NCI-H345 treated with DMSO at 0.1 percent for 48 hours (cell line): ENCODE measurements around the gene ZNF467.
A peak's percentile ranks its signal among the peaks of the same experiment; 100 is the strongest.

Experiments
- DNase-seq: peaks from one replicate; lab custom pipeline; 2025; ENCODE audit not compliant: unreplicated experiment; lab: John Stamatoyannopoulos, UW

Gene ZNF467

DNA sequence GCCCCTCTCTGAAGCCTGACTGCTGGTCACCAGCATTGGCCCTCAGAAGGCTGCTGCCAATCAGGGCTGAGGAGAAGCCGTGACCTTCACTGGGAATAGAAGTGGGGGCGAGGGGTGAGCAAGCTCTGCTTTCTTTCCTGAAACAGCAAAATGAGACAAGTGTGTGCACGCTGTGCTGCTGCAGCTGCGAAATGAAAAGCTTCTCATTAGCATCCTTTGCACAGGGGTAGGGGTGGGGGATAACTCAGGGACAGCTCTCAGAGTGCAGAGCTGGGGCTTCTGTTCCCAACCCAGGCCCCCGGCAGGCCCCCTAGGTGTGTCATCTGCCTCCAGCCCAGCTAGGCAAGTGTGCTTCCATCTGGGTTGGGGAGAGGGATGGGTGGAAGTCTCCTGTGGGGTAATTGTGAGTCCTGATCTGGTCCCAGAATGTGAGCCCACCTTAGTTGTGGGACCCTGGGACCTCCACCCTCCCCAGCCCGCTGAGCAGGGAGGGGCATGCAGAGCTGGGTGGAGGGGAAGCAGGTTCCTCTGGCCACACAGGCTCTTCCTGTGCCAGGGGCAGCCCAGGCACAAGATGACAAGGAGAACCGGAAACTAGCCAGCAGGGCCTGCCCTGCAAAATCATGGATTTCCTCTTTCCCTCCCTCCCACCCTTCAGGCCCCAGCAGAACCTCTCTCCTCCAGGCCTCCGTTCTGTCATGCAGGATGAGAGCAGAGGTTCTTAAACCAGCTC is 22.2 kb downstream of the ZNF467 start:
- no peak for DNase-seq

- DNase-seq, result no peak
Measured at GRCh38 chr7:149750122-149750845, 23.1 kb downstream of the ZNF467 start.

- no peak for DNase-seq
Measured at GRCh38 chr7:149748076-149748874, 25.1 kb downstream of the ZNF467 start.

DNA sequence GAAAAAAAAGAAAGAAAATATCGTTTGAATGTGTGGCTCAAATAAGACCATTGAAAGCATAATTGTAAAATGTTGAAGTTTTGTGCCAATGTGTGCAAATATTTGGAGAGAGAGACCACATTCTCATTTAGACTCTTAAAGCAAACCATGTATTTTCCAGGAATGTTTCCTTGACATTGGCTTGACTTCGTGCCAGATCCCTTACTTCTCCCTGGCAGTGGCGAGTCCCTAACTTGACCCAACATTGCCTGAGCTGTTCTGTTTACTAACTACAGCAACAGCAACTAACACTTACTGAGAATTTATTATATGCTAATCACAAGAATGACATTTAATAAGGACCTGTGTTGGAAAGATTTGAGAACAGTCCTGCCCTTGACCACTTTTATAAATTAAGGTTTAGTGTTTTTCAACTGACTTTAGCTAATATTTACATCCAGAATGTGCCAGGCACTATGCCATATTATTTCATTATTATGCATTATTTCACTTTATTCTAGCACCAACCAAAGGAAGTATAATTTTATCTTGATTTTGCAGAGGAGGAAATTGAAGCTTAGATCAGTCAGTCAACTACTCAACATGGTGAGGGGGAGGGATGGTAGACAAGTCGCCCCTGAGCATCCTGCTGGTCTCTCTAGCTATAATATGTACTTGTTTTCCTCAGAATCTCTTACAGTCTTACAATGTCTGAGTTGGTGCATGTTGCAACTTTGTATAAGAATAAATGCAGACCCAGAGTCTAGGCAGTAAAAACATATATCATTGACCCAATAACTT is 29.7 kb downstream of the ZNF467 start:
- DNase-seq, result no peak

DNA sequence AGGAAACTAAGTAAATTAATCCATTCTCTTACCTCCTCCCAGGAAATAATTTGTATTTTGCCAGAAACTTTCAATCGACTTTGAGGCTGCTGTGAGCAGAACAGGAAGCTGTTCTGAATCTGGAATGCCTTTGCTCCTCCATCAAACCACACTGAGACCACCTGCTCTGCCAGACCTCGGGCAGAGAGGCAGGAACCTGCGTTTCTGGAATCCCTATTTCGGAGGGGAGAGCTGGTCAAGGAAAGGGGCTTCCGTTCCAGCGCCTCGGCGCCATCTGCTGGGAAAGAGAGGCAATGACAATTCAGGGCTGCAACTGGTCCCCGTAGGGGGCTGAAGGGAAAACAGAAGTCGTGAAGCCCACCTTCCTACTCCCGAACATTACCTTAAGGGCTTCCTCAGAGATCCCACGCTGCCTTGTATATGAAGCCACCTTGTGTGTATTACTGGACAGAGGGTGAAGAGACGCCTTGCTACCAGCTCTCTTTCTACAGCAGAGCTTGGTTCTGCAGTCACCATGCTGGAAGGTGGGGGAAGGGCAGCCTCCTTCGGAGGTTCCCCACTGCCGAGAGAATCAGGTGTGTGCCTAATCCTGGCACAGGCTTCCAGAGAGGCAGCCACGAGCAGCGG is 31.2 kb downstream of the ZNF467 start:
- DNase-seq, result peak; percentile 57

- DNase-seq, result no peak
Measured at GRCh38 chr7:149741629-149742028, 31.8 kb downstream of the ZNF467 start.

DNA sequence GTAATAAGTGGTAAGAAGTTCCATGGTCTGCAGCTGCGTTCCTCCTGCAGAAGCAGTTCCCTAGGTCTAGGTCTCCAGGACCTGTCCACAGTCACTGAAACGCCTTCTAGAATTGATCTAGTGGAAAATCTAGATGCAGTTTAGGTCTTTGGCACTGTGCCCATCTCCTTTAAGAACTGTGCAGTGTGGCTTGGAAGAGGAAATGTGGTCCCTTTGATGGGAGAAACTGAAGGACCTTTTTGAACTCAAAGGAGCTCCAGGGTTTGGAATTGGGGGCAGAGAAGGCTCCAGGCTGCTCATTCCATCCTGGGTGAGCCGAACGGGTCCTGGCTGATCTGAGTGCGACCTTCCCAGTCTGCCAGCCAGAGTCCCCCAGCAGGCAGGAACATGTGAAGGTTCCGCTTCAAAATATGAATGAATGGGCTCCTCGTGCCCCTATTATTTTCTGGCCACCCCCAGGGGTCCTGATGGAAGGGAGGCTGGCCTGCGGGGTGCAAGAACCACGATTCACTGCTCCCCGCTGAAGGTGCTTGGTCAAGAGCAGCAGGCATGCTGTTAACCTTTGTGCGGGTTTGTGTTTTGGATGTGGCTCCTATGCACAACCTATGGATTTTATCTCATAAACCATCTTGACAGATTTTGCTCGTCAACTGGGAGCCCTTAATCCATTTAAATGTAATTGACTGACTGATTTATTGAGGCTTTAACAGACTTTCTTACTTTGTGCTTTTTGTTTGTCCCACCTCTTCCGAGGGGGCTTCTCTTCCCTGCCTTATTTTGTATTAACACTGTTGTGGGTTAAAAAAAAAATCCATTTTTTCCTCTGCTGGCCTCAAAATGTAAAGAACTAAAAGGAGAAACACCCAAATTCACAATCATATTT is 36.7 kb downstream of the ZNF467 start:
- DNase-seq, result no peak

- DNase-seq, result no peak
Measured at GRCh38 chr7:149735779-149736477, 37.5 kb downstream of the ZNF467 start.

DNA sequence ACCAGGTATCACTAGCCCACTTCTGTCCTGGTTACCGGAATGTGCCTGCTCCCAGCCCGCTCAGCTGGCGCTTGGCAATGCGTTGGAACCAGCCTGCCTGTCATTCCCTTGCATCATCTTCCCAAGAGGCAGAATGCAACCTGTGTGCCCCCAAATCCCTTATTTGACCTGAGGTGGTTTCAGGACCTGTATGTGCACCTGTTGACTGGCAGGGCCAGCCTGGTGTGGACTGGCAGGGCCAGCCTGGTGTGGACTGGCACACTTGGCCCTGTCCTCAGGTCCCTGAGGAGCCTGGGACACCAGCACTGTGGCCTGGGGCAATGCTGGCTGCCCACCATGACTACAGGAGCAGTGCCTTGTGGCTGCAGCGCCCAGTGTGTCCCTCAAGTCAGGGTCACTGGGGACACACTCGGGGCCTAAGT is 38.2 kb downstream of the ZNF467 start:
- DNase-seq, result no peak

- no peak for DNase-seq
Measured at GRCh38 chr7:149734791-149735075, 38.7 kb downstream of the ZNF467 start.

GRCh38 chr7:149733924-149734790 is 39.2 kb downstream of the ZNF467 start:
- no peak for DNase-seq

DNA sequence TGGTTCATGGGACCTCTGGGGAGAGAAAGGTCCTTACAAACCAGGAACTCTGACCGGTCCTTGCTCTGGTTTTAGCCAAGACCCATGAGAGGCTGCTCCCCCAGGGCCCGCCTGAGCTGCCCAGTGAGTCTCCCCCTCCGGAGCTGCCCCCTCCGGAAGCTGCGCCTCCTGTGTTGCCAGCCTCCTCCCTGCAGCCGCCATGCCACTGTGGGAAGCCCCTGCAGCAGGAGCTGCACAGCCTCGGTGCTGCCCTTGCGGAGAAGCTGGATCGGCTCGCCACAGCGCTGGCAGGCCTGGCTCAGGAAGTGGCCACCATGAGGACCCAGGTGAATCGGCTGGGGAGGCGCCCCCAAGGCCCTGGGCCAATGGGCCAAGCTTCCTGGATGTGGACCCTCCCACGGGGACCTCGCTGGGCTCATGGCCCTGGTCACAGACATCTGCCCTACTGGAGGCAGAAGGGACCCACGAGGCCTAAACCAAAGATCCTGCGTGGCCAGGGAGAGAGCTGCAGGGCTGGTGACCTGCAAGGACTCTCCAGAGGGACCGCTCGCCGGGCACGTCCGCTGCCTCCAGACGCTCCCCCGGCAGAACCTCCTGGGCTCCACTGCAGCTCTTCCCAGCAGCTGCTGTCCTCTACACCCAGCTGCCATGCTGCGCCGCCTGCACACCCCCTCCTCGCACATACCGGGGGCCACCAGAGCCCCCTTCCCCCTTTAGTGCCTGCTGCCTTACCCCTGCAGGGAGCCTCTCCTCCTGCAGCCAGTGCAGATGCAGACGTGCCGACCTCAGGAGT is 40.1 kb downstream of the ZNF467 start:
- no peak for DNase-seq

- DNase-seq, result no peak
Measured at GRCh38 chr7:149732611-149733010, 40.8 kb downstream of the ZNF467 start.

DNA sequence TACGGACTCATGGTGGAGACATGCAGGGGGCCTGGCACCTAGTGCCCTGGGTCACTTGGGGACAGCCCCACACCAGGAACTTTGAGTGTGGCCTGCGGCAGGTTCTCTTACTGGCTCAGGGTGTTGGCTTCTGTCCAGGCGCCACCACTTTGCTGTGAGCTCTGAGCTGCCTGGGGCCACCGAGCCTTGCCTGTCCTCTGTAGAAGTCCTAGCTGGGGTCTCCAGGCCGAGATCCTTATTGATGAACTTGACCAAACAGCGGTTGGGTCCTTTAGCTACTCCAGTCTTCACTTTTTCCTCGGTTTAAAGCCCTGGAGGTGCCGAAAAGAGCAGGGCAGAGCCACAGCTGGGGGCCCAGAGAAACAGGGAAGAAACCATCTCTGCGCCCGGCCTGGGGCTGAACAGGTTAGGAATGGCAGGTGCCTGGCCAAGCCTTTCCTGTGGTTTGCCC is 41.3 kb downstream of the ZNF467 start:
- no peak for DNase-seq

DNA sequence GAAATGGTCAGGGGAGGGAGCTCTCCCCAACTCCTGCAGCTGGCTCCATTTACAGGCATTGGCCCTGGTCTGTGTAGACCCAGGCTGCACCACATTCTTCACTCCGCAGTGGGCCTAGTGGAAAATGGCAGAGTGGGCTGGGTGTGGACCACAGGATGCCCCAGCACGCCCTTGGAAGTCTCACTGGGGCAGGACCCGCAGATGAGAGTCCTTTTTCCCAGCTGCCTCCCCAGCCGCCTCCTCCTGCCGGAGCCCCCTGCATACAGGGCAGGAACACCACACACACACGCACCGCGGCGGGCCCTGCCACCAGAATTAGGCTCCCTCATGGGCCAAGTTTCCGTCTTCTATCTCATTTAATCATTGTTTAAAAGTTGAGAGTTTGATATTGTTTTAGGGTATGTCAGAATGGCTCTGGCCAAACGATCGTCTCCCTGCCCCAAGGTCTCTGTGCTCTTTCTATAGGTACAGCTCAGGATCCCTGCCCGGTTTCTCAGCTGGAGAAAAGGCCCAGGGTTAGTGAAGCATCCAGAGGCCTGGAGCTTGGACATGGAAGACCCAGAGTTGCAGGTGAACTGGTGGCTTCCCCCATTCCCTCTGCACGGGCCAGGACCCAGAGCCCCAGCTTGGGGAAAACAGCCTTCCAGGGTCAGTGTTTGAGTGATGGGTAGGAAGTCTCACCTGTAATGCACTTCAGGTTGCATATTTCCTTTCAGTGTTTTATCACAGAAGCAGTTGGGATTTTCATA is 42.0 kb downstream of the ZNF467 start:
- no peak for DNase-seq

DNA sequence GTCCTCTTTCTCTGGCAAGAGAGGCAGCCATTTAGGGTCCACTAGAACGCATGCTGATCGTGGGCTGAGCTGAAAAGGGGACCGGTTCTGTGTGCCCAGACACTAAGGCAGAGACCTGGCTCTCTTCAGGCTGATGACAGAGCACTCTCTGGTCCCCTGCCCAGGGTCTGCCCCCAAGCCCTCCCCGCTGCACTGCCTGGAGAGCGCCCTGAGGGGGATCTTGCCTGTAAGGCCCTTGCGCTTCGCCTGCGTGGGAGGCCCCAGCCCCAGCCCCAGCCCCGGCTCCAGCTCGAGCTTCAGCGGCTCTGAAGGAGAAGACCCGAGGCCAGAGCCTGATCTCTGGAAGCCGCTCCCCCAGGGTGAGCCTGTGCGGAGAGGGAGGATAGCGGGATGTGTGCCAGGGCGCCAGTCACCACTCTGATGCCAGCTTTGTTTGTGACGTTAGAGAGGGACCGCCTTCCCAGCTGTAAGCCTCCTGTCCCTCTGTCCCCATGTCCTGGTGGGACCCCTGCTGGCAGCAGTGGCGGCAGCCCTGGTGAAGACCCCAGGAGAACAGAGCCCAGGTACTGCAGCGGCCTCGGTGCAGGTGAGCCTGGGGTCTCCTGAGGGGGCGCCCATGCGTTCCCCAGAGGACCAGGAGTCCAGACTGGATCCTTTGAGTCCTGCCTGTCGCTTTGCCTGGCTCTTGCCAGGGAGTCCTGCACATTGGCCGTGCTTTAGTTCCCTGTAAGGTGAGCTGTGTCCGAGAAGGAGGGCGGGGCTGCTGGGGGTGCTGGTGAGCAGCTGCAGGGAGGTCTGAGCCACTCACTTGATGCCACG is 43.2 kb downstream of the ZNF467 start:
- DNase-seq, result no peak
